HEK293 (cell line): ENCODE results near the gene CCND3.
A peak's percentile ranks its signal among the peaks of the same experiment; 100 is the strongest.

Experiments
- GLIS2 ChIP-seq: fragments of 450-650 bp; formaldehyde crosslinking; IDR thresholded peaks from 2 replicates; pipeline ENCODE4 v1.5.1; 2016; ENCODE audit warnings: missing biosample characterization, missing genetic modification characterization
- KLF7 ChIP-seq: fragments of 450-650 bp; formaldehyde crosslinking; IDR thresholded peaks from 2 replicates; pipeline ENCODE4 v1.5.1; 2016; ENCODE audit warnings: missing biosample characterization, missing genetic modification characterization, borderline replicate concordance
- PATZ1 ChIP-seq: fragments of 450-650 bp; formaldehyde crosslinking; IDR thresholded peaks from 2 replicates; pipeline ENCODE4 v1.5.1; 2016; ENCODE audit warnings: missing biosample characterization, missing genetic modification characterization
- SCRT2 ChIP-seq: fragments of 450-650 bp; formaldehyde crosslinking; IDR thresholded peaks from 2 replicates; pipeline ENCODE4 v1.5.1; 2016; ENCODE audit warnings: missing biosample characterization, missing genetic modification characterization
- ZNF133 ChIP-seq: fragments of 450-650 bp; formaldehyde crosslinking; IDR thresholded peaks from 2 replicates; pipeline ENCODE4 v1.5.1; 2016; ENCODE audit warnings: missing biosample characterization, missing genetic modification characterization
- ZNF239 ChIP-seq: fragments of 450-650 bp; formaldehyde crosslinking; IDR thresholded peaks from 2 replicates; pipeline ENCODE4 v1.5.1; 2016; ENCODE audit warnings: missing biosample characterization, missing genetic modification characterization
- ZNF311 ChIP-seq: fragments of 450-650 bp; formaldehyde crosslinking; IDR thresholded peaks from 2 replicates; pipeline ENCODE4 v1.5.1; 2017; ENCODE audit warnings: missing biosample characterization, missing genetic modification characterization, borderline replicate concordance
- ZNF324 ChIP-seq: fragments of 450-650 bp; formaldehyde crosslinking; IDR thresholded peaks from 2 replicates; pipeline ENCODE4 v1.5.1; 2016; ENCODE audit warnings: missing biosample characterization, missing genetic modification characterization
- ZNF394 ChIP-seq: fragments of 450-650 bp; formaldehyde crosslinking; IDR thresholded peaks from 2 replicates; pipeline ENCODE4 v1.5.1; 2016; ENCODE audit warnings: missing biosample characterization, missing genetic modification characterization, mild to moderate bottlenecking, moderate library complexity, borderline replicate concordance
- ZNF501 ChIP-seq: fragments of 450-650 bp; formaldehyde crosslinking; IDR thresholded peaks from 2 replicates; pipeline ENCODE4 v1.5.1; 2016; ENCODE audit warnings: missing biosample characterization, missing genetic modification characterization
- ZNF548 ChIP-seq: fragments of 450-650 bp; formaldehyde crosslinking; IDR thresholded peaks from 2 replicates; pipeline ENCODE4 v1.5.1; 2016; ENCODE audit warnings: missing biosample characterization, missing genetic modification characterization
- ZNF610 ChIP-seq: fragments of 450-650 bp; formaldehyde crosslinking; IDR thresholded peaks from 2 replicates; pipeline ENCODE4 v1.5.1; 2016; ENCODE audit warnings: missing biosample characterization, missing genetic modification characterization, borderline replicate concordance
- ZNF76 ChIP-seq: fragments of 450-650 bp; formaldehyde crosslinking; IDR thresholded peaks from 2 replicates; pipeline ENCODE4; 2016; ENCODE audit warnings: low read depth, missing biosample characterization, missing genetic modification characterization, borderline replicate concordance
- TF ChIP-seq, protein P1 (sequence below): fragments of 450-650 bp; formaldehyde crosslinking; IDR thresholded peaks from 2 replicates; pipeline ENCODE4 v1.5.1; 2016; ENCODE audit warnings: missing biosample characterization, missing genetic modification characterization
- TF ChIP-seq, protein P2 (sequence below): fragments of 450-650 bp; formaldehyde crosslinking; IDR thresholded peaks from 2 replicates; pipeline ENCODE4 v1.5.1; 2016; ENCODE audit warnings: missing biosample characterization, missing genetic modification characterization
- TF ChIP-seq, protein P3 (sequence below): fragments of 450-650 bp; formaldehyde crosslinking; IDR thresholded peaks from 2 replicates; pipeline ENCODE4 v1.5.1; 2016; ENCODE audit warnings: missing biosample characterization, missing genetic modification characterization, borderline replicate concordance
- TF ChIP-seq, protein P4 (sequence below): fragments of 450-650 bp; formaldehyde crosslinking; IDR thresholded peaks from 2 replicates; pipeline ENCODE4 v1.5.1; 2016; ENCODE audit warnings: missing biosample characterization, missing genetic modification characterization, low read depth
- TF ChIP-seq, protein P5 (sequence below): fragments of 450-650 bp; formaldehyde crosslinking; IDR thresholded peaks from 2 replicates; pipeline ENCODE4 v1.5.1; 2016; ENCODE audit warnings: missing biosample characterization, missing genetic modification characterization
- TF ChIP-seq, protein P6 (sequence below): fragments of 450-650 bp; formaldehyde crosslinking; IDR thresholded peaks from 2 replicates; pipeline ENCODE4 v1.5.1; 2016; ENCODE audit warnings: missing biosample characterization, missing genetic modification characterization

CCND3 gene

GRCh38 chr6:41894366-41895299 lies 47.0 kb downstream of the CCND3 start (continued):
- TF ChIP-seq, protein P1, sequence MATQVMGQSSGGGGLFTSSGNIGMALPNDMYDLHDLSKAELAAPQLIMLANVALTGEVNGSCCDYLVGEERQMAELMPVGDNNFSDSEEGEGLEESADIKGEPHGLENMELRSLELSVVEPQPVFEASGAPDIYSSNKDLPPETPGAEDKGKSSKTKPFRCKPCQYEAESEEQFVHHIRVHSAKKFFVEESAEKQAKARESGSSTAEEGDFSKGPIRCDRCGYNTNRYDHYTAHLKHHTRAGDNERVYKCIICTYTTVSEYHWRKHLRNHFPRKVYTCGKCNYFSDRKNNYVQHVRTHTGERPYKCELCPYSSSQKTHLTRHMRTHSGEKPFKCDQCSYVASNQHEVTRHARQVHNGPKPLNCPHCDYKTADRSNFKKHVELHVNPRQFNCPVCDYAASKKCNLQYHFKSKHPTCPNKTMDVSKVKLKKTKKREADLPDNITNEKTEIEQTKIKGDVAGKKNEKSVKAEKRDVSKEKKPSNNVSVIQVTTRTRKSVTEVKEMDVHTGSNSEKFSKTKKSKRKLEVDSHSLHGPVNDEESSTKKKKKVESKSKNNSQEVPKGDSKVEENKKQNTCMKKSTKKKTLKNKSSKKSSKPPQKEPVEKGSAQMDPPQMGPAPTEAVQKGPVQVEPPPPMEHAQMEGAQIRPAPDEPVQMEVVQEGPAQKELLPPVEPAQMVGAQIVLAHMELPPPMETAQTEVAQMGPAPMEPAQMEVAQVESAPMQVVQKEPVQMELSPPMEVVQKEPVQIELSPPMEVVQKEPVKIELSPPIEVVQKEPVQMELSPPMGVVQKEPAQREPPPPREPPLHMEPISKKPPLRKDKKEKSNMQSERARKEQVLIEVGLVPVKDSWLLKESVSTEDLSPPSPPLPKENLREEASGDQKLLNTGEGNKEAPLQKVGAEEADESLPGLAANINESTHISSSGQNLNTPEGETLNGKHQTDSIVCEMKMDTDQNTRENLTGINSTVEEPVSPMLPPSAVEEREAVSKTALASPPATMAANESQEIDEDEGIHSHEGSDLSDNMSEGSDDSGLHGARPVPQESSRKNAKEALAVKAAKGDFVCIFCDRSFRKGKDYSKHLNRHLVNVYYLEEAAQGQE = peak; percentile 42; the same call in 1 of the 2 replicates
- TF ChIP-seq, protein P2, sequence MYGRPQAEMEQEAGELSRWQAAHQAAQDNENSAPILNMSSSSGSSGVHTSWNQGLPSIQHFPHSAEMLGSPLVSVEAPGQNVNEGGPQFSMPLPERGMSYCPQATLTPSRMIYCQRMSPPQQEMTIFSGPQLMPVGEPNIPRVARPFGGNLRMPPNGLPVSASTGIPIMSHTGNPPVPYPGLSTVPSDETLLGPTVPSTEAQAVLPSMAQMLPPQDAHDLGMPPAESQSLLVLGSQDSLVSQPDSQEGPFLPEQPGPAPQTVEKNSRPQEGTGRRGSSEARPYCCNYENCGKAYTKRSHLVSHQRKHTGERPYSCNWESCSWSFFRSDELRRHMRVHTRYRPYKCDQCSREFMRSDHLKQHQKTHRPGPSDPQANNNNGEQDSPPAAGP (tag by site-specific recombination) = peak; percentile 43; the same call in 1 of the 2 replicates
- TF ChIP-seq, protein P3, sequence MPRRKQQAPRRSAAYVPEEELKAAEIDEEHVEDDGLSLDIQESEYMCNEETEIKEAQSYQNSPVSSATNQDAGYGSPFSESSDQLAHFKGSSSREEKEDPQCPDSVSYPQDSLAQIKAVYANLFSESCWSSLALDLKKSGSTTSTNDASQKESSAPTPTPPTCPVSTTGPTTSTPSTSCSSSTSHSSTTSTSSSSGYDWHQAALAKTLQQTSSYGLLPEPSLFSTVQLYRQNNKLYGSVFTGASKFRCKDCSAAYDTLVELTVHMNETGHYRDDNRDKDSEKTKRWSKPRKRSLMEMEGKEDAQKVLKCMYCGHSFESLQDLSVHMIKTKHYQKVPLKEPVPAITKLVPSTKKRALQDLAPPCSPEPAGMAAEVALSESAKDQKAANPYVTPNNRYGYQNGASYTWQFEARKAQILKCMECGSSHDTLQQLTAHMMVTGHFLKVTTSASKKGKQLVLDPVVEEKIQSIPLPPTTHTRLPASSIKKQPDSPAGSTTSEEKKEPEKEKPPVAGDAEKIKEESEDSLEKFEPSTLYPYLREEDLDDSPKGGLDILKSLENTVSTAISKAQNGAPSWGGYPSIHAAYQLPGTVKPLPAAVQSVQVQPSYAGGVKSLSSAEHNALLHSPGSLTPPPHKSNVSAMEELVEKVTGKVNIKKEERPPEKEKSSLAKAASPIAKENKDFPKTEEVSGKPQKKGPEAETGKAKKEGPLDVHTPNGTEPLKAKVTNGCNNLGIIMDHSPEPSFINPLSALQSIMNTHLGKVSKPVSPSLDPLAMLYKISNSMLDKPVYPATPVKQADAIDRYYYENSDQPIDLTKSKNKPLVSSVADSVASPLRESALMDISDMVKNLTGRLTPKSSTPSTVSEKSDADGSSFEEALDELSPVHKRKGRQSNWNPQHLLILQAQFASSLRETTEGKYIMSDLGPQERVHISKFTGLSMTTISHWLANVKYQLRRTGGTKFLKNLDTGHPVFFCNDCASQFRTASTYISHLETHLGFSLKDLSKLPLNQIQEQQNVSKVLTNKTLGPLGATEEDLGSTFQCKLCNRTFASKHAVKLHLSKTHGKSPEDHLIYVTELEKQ (tag by site-specific recombination) = no peak
- TF ChIP-seq ZNF311 (tag by site-specific recombination) = peak; percentile 51; the same call in 1 of the 2 replicates
- TF ChIP-seq KLF7 (tag by site-specific recombination) = no peak
- no peak for TF ChIP-seq ZNF133 (tag by site-specific recombination)
- TF ChIP-seq GLIS2 (tag by site-specific recombination) = peak; percentile 16; the same call in 1 of the 2 replicates
- TF ChIP-seq ZNF548 (tag by site-specific recombination) = no peak
- TF ChIP-seq, protein P4, sequence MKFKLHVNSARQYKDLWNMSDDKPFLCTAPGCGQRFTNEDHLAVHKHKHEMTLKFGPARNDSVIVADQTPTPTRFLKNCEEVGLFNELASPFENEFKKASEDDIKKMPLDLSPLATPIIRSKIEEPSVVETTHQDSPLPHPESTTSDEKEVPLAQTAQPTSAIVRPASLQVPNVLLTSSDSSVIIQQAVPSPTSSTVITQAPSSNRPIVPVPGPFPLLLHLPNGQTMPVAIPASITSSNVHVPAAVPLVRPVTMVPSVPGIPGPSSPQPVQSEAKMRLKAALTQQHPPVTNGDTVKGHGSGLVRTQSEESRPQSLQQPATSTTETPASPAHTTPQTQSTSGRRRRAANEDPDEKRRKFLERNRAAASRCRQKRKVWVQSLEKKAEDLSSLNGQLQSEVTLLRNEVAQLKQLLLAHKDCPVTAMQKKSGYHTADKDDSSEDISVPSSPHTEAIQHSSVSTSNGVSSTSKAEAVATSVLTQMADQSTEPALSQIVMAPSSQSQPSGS = no peak
- TF ChIP-seq ZNF239 (tag by site-specific recombination) = no peak
- no peak for TF ChIP-seq SCRT2 (tag by site-specific recombination)
- TF ChIP-seq ZNF324 = no peak
- TF ChIP-seq, protein P5, sequence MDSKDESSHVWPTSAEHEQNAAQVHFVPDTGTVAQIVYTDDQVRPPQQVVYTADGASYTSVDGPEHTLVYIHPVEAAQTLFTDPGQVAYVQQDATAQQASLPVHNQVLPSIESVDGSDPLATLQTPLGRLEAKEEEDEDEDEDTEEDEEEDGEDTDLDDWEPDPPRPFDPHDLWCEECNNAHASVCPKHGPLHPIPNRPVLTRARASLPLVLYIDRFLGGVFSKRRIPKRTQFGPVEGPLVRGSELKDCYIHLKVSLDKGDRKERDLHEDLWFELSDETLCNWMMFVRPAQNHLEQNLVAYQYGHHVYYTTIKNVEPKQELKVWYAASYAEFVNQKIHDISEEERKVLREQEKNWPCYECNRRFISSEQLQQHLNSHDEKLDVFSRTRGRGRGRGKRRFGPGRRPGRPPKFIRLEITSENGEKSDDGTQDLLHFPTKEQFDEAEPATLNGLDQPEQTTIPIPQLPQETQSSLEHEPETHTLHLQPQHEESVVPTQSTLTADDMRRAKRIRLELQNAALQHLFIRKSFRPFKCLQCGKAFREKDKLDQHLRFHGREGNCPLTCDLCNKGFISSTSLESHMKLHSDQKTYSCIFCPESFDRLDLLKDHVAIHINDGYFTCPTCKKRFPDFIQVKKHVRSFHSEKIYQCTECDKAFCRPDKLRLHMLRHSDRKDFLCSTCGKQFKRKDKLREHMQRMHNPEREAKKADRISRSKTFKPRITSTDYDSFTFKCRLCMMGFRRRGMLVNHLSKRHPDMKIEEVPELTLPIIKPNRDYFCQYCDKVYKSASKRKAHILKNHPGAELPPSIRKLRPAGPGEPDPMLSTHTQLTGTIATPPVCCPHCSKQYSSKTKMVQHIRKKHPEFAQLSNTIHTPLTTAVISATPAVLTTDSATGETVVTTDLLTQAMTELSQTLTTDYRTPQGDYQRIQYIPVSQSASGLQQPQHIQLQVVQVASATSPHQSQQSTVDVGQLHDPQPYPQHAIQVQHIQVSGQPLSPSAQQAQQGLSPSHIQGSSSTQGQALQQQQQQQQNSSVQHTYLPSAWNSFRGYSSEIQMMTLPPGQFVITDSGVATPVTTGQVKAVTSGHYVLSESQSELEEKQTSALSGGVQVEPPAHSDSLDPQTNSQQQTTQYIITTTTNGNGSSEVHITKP = no peak
- TF ChIP-seq ZNF610 = no peak
- TF ChIP-seq, protein P6, sequence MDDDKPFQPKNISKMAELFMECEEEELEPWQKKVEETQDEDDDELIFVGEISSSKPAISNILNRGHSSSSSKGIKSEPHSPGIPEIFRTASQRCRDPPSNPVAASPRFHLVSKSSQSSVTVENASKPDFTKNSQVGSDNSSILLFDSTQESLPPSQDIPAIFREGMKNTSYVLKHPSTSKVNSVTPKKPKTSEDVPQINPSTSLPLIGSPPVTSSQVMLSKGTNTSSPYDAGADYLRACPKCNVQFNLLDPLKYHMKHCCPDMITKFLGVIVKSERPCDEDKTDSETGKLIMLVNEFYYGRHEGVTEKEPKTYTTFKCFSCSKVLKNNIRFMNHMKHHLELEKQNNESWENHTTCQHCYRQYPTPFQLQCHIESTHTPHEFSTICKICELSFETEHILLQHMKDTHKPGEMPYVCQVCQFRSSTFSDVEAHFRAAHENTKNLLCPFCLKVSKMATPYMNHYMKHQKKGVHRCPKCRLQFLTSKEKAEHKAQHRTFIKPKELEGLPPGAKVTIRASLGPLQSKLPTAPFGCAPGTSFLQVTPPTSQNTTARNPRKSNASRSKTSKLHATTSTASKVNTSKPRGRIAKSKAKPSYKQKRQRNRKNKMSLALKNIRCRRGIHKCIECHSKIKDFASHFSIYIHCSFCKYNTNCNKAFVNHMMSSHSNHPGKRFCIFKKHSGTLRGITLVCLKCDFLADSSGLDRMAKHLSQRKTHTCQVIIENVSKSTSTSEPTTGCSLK (tag by site-specific recombination) = no peak
- TF ChIP-seq ZNF501 (tag by site-specific recombination) = no peak
- no peak for TF ChIP-seq ZNF394 (tag by site-specific recombination)
- TF ChIP-seq PATZ1 (tag by site-specific recombination) = peak; percentile 32
- TF ChIP-seq ZNF76 (tag by site-specific recombination) = no peak
